HPDE6-E6E7 (cell line): ENCODE results near the gene FAM76A.
"Not testable (repeated sequence)": the region's sequence is repeated elsewhere in the genome, so short reads cannot be mapped to it uniquely, and the experiment has no call there.

Experiments used
- DNase-seq: peaks from one replicate; pipeline ENCODE4 v3.0.0; 2011; ENCODE audit warnings: missing footprints; ENCODE audit errors: extremely low spot score

Gene FAM76A

DNA sequence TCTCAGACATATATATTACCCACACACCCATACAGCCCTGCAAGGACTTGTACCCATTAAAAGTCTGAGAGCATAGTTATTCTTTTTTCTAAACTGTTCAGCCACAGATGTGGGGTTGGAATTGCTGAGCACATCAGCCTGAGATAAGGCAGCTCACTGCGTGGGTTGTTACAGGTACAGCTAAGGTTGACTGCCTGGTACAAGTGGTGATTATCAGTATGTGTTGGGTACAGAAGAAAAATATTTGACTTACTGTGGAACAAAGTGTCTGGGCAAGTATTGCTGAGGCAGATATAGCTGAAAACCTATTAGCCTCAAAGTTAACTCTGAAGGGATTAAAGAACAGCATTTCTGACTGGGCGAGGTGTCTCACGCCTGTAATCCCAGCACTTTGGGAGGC is 52.3 kb downstream of the FAM76A start:
- DNase-seq, result no peak

DNA sequence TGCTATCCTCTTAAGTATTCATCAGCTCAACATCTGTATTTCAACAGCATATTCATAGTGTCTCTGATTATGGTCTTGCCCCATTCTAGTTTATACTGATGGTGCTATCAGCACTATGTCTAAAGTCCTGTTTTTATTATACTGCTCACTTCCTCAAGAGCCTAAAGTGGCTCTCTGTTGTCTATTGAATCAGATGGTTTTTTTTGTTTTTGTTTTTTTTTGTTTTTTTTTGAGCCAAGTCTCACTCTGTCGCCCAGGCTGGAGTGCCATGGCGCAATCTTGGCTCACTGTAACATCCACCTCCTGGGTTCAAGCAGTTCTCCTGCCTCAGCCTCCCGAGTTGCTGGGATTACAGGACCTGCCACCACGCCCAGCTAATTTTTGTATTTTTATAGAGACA is 53.4 kb downstream of the FAM76A start:
- DNase-seq, result no peak

DNA sequence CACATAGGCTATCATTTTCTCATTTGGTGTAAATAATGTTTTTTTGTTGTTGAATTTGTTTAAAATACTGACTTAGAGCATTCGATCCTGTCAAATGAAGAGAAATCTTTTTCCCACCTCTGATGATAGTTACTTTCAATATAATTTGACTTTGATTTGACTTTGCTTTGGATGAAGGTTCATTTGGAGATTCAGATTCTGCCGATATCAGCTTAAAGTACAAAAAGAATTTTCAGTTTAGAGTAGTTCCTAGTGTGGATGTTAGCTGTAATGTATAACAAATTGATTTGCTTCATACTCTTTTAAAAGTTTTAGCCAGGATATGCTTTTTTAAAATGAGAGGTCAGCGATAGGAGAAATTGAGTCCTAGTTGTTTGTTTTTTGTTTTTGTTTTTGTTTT is 57.2 kb downstream of the FAM76A start:
- no peak for DNase-seq

DNA sequence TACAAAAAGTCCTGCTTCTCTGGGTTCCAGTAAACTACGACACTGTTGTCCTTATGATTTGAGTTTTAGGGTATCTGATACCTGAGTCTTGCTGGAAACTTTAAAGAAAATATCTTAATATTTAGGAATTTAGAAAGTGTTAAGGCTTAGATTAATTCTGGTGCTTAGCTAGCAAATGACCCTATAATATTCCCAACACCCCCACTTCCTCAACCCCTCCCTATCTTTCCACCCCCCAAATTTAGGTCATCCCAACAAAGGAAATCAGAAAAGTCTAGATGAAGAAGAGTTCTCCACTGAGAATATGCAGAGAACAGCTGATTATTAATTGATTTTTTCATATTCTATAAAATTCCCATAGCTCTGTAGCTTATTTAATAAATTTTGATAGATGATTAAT is 58.9 kb downstream of the FAM76A start:
- no peak for DNase-seq

DNA sequence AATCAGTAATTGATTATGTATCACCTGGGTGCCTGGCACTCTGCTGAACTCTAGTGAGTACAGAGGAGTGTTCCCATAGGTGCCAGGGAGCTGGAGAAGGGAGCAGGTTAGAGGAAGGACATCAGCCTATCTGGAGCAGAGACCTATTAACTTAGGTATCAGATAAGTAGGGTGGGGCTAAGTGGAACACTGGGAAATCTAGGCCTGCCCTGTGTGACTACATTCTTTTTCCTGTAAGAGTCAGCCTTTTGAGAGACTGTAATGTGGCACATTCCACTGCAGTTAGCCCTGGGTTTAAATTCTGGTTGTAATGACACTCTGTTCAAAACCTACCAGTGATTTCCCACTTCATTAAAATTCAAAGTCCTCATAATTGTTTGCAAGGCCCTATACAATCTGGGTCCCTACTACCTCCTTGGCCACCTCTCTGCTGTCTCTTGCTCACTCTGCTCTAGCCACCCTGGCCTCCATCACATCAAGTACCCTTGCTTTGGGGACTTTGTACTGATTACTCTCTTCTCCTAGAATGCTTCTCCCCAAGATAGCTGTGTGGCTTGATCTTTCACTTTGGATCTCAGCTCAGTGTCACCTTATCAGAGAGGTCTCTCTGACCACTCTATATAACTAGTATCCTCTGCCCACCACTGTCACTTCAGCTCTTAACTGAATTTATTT is 60.2 kb downstream of the FAM76A start:
- DNase-seq, result peak; percentile 34

DNA sequence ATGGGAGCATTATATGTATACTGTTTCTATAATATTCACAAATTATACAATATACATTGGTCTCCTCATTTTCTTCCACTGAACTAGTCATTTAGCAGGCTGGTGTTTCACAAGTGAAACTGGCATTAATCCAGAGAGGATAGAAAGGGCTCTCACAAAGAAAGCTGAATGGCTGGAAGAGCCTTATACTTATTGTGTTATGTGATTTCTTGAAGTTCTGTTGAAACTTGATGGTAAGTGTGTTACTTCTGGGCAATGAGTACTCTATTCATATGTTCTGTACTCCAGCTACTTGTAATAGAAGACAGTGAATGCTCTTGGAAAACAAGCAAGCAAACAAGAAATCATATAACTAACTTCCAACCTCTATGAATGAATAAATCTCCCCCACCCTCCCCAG is 62.1 kb downstream of the FAM76A start:
- peak; percentile 8 for DNase-seq

DNA sequence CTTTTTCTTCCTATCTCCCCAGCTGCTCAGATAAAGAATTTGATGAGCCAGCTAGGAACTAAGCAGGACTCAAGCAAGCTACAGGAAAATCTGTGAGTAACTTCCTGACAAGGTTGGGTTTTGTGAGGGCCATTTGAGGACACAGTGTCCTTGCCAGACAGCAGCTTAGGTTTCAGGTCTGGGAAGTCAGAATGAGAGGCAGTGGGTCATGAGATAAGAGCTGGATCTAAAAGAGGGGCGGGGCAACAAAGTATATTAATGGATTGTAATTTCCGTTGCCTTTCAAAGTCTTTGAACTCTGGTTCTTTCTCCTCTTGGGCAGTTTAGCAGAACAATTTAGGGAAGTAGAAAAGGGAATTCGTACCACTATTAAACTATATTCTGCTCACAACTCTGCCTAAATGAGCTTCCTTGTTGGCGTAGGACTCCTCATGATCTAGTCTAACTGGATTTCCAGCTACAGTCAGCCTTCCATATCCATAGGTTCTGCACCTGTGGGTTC is 63.8 kb downstream of the FAM76A start:
- DNase-seq, result no peak

DNA sequence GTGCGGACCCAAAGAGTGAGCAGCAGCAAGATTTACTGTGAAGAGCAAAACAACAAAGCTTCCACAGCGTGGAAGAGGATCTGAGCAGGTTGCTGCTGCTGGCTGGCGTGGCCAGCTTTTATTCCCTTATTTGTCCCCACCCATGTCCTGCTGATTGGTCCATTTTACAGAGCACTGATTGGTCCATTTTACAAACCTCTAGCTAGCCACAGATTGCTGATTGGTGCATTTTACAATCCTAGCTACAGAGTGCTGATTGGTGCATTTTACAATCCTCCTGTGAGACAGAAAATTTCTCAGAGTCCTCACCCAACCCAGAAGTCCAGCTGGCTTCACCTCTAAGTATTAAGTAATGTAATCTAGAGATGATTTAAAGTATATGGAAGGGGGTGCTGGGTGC is 64.5 kb downstream of the FAM76A start:
- DNase-seq, result not testable (repeated sequence)

DNA sequence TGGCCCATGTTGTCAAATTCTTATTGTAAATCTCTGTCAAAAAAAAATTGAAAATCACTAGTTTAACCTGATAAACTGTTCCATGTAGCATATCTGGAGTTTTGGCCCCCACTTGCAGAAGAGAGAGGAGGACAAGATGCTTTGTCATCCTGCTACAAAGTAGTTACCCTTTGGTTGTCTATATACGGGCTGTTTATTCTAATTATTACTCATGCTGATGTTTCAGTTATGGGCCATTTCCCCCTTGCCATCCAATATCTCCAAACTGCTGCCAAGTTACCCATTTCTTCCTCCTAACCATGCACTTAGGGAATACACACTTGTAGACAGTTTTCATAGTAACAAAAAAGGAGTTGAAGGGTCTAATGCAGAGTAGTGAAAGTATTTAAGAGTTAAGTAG is 69.8 kb downstream of the FAM76A start:
- no peak for DNase-seq

DNA sequence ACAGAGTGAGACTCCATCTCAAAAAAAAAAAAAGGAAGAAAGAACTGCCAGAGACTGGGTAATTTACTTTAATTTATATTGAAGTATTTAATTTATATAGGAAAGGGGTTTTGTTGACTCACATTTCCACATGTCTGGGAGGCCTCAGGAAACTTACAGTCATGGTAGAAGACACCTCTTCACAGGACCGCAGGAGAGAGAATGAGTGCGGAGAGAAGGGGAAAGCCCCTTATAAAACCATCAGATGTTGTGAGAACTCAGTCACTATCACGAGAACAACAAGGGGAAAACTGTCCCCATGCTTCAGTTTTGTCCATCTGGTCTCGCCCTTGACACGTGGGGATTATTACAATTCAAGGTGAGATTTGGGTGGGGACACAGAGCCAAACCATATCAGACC is 79.0 kb downstream of the FAM76A start:
- no peak for DNase-seq

DNA sequence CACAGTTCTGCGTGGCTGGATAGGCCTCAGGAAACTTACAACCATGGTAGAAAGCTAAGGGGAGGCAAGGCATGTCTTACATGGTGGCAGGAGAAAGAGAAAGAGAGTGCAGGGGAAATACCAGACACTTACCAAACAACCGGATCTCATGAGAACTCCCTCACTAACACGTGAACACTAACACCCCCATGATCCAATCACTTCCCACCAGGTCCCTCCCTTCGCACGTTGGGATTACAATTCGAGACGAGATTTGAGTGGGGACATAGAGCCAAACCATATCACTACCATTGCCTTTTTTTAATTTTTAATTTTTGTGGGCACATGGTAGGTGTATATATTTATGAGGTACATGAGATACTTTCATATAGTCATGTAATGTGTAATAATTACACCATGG is 81.0 kb downstream of the FAM76A start:
- DNase-seq, result no peak

DNA sequence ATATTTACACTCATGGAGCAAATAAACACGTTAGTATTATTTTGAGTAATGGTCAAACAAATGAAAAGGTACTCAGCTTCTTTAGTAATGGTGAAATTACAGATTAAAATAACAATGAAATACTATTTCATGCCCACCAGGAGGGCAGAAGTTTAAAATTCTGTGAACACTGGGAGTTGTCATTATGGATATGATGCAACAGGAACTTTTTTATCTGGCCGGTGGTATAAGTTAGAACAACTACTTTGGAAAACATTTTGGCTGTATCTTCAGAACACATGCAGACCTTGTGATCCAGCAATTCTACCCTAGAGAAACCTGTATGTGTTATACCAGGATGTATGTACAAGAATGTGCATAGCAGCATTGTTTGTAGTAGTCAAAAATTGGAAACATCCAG is 81.6 kb downstream of the FAM76A start:
- DNase-seq, result no peak

DNA sequence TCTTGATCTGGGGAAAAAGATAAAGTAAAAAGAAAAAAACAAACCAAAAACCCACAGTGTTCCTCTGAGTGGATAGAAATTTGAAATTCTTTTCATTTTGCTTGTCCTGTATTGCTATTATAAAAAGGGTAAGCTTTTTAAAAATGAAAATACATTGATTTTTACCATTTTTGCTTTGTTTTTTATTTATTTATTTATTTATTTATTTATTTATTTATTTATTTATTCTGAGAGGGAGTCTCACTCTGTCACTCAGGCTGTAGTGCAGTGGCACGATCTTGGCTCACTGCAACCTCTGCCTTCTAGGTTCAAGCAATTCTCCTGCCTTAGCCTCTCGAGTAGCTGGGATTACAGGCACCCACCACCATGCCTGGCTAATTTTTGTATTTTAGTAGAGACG is 82.4 kb downstream of the FAM76A start:
- DNase-seq, result not testable (repeated sequence)

DNA sequence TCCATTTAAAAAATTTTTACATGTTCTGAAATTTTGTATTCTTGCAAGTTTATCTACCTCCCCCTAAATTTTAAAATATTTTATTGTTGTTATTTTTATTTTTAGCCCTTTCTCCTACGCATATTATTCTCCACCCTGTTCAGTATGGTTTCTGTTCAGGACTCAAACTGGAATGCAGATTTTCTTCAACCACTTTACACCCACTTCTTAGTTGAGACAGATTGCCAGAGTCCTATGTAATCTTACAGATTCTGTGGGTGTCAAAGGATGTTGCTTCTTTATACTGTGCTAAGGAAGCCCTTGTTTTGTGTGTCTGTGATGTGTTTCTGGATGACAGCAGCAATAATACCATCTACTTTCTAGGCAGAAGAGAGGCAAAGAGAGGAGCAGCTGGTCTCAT is 84.1 kb downstream of the FAM76A start:
- no peak for DNase-seq

DNA sequence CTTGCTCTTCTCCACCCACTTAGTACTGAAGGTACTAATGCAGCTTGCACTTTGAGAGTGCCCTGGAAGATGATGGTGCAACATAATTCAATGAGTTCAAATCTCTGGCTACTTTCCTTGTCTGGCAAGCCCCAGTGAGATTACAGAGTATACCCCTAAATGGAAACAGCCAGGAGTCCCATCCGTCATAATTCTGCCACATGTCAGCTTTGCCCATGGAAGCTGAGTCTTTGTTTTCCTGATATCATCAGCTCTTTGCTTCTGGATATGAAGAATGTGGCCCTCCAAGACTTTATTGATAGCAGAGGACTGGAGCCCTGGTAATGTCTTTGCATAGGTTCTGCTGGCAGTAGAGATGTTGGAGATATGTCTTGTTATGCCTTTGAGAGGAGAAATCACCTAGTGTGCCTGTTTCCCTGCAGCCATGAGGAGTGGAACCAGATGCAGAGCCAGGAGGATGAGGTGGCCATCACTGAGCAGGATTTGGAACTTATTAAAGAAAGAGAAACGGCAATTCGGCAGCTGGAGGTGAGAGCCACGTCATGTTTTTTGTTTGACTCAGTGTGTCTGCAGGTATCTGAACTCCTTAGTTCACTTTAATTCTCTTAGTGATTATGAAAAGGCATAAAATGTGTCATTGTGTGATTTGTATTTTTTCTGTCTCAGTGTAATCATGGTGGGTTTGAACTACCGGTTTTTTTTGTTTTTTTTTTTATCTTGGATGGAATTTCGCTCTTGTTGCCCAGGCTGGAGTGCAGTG is 86.2 kb downstream of the FAM76A start:
- no peak for DNase-seq
